HAP-1 (cell line): ENCODE measurements around the gene GMPPB.

ENCODE experiments used
- DNase-seq, 2 experiments: peaks; one replicate each; pipeline ENCODE4 v3.0.0-alpha.2; 2016 to 2020; ENCODE audit warnings: low spot score in 2 of 2
- H3K27me3 ChIP-seq: fragments of 250-450 bp; sonication (Bioruptor Pico); 2 replicates; pipeline ENCODE4 v1.5.1; 2020; ENCODE audit warnings: low read depth, mild to moderate bottlenecking, moderate library complexity
- H3K36me3 ChIP-seq: fragments of 250-450 bp; sonication (Bioruptor Pico); replicated peaks from 2 replicates; pipeline ENCODE4 v1.5.1; 2020; ENCODE audit warnings: mild to moderate bottlenecking
- H3K4me1 ChIP-seq: fragments of 250-450 bp; sonication (Bioruptor Pico); 2 replicates; pipeline ENCODE4 v1.5.1; 2020; ENCODE audit warnings: mild to moderate bottlenecking
- H3K4me3 ChIP-seq: fragments of 250-450 bp; sonication (Bioruptor Pico); 2 replicates; pipeline ENCODE4 v1.5.1; 2020; ENCODE audit warnings: mild to moderate bottlenecking, moderate library complexity
- H3K9me3 ChIP-seq: fragments of 250-450 bp; sonication (Bioruptor Pico); 2 replicates; pipeline ENCODE4 v1.5.1; 2020; ENCODE audit warnings: mild to moderate bottlenecking, moderate library complexity
- in situ Hi-C: fragments of 300-500 bp; cut with MboI; formaldehyde crosslinking; loops from 3 replicates; pipeline ENCODE4 v1.14.3; 2020; ENCODE audit warnings: low sequenced_read_pairs, inconsistent platforms, mixed read lengths

The GMPPB gene

DNA sequence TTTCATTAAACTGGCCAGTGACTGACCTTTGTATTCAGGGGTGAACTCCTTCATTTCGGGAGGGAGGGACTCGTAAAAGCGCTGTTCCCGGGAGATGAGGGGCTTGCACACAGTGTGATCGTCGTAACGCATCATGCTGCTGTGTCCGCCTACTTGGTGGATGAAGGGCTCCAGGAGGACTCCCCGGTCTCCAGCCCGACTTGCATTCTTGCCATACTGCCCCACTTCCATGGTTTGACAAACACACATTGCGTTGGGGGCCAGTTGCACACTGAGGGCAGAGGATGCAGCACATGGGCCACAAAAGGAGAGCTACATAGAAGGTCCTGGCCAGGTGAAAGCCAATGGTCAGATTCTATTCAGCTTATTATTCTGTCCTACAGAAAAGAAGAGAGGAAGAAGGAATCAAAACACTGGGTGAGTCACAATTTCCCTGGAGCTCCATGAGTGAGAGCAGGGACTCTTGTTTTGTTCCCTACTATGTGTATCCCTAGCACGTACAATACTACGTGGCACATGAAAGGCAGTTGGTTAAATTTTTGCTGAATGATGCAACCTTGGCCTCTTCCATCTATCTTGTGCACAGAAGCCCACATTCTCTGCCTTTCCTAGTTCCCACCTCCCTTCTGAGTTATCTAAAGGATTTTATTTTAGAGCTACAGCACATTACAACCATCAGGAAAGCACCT, 24.2 kb upstream of the GMPPB start:
- no peak for DNase-seq
- H3K27me3 ChIP-seq: no peaks in the 10 kb centered on the region
- peaks cover 21% of the 10 kb centered on the region for H3K36me3 ChIP-seq
- no peak overlapping the region for H3K4me3 ChIP-seq
- no peaks in the 10 kb centered on the region for H3K9me3 ChIP-seq
- in situ Hi-C loops: no loop called here
- H3K4me1 ChIP-seq: peaks cover 9% of the 10 kb centered on the region

DNA sequence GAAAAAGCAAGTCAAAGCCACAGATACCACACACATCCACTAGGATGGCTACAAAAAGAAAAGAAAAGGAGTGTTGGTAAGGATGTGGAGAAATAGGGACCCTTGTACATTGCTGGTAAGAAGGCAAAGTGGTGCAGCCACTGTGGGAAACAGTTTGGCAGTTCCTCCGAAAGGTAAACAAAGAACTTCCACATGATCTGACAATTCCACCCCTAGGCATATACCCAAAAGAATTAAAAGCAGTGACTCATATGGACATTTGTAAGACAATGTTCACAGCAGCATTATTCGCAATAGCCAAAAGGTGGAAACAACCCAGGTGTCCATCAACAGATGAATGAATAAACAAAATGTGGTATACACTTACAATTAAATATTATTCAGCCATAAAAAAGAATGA, 22.2 kb upstream of the GMPPB start:
- in situ Hi-C loops: no loop called here
- DNase-seq: peak in 1 of 2 experiments; percentile 52
- H3K36me3 ChIP-seq: peaks cover 21% of the 10 kb centered on the region

DNA sequence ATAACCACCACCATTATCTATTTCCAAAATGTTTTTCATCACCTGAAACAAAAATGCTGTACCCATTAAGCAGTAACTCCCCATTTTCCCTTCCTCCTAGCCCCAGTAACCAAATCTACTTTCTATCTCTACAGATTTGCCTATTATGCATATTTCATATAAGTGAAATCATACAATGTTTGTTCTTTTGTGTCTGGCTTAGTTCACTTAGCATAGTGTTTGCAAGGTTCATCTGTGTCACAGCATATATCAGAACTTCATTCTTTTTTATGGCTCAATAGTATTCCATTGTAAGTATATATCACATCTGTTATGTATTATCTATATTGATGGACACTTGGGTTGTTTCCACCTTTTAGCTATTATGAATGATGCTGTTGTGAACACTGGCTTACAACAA, 16.7 kb upstream of the GMPPB start:
- no peak for DNase-seq
- Histone ChIP-seq H3K4me3 (no peak overlapping the region), H3K4me1 (no peaks in the 10 kb centered on the region), H3K9me3 (no peaks in the 10 kb centered on the region), H3K27me3 (no peaks in the 10 kb centered on the region), H3K36me3 (peaks cover 30% of the 10 kb centered on the region)
- in situ Hi-C loops: no loop called here

More for the DNA sequence above, 22.2 kb upstream of the GMPPB start:
- Histone ChIP-seq H3K9me3 (no peaks in the 10 kb centered on the region), H3K4me3 (no peak overlapping the region), H3K4me1 (peaks cover 5% of the 10 kb centered on the region; the same call in 1 of the 2 replicates), H3K27me3 (no peaks in the 10 kb centered on the region)

DNA sequence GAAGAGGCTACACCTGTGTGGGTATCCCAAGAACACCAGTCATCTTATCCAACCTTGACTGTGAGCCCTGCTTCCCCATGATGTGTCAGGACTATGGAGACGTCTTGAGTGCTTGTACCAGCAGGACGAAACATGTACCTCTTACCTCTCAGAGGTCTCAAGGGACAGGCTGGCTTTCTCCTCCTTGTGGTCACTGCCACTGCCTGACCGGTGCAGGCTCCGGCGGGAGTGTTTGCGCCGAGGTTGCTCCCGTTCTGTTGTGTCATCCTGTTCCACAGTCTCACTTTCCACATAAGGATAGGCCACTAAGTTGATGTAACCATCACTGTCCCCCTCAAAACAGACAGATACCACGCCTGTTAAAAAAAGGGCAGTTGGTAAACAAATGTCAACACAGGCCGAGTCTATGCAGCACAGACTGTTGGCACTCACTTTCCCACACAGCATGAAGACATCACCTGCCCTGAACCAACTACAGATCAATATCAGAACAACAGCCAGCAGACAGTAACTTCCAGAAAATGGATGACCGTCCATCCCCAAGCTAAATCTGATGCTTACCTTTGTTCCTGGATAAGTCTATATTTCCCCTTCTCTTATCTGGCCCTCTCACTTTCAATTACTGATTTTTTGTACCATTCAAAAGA, 14.4 kb upstream of the GMPPB start:
- Histone ChIP-seq H3K27me3 (no peaks in the 10 kb centered on the region), H3K4me1 (no peaks in the 10 kb centered on the region), H3K36me3 (peaks cover 36% of the 10 kb centered on the region), H3K4me3 (no peak overlapping the region), H3K9me3 (no peaks in the 10 kb centered on the region)
- no peak for DNase-seq
- in situ Hi-C loops: no loop called here

DNA sequence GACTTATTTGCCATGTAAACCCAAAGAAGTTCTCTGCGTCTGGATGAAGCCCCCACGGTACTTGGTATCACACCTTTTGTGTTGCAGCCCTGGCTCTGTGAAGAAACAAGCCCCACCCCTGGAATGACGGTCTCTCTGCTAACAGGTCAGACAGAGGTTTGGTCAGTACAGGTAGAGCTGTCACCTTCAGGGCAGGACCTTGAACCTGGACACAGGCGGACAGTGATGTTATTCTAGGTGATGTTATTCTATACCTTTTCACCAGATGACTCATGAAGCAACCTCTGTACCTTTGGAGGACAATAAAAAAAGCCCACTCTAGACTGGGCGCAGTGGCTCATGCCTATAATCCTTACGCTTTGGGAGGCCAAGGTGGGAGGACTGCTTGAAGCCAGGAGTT, 11.0 kb upstream of the GMPPB start:
- in situ Hi-C loops: no loop called here
- Histone ChIP-seq H3K9me3 (no peaks in the 10 kb centered on the region), H3K36me3 (peaks cover 58% of the 10 kb centered on the region), H3K27me3 (no peaks in the 10 kb centered on the region), H3K4me1 (no peaks in the 10 kb centered on the region), H3K4me3 (no peak overlapping the region)
- DNase-seq: no peak

DNA sequence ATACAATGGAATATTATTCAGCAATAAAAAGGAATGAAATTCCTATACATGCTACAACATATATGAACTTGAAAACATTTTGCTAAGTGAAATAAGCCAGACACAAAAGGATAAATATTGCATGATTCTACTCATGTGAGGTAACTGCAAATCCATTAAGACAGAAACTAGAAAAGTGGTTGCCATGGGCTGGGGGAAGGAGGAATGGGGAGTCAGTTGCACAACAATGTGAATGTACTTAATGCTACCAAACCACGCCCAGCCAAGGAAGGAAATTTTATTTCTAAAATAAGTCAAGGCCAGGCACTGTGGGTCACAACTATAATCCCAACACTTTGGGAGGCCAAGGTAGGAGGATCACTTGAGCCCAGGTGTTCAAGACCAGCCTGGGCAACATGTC, 9.8 kb upstream of the GMPPB start:
- H3K4me3 ChIP-seq: no peak overlapping the region
- H3K36me3 ChIP-seq: peaks cover 56% of the 10 kb centered on the region
- H3K4me1 ChIP-seq: no peaks in the 10 kb centered on the region
- DNase-seq: no peak
- in situ Hi-C loops: no loop called here
- H3K9me3 ChIP-seq: no peaks in the 10 kb centered on the region
- H3K27me3 ChIP-seq: no peaks in the 10 kb centered on the region

DNA sequence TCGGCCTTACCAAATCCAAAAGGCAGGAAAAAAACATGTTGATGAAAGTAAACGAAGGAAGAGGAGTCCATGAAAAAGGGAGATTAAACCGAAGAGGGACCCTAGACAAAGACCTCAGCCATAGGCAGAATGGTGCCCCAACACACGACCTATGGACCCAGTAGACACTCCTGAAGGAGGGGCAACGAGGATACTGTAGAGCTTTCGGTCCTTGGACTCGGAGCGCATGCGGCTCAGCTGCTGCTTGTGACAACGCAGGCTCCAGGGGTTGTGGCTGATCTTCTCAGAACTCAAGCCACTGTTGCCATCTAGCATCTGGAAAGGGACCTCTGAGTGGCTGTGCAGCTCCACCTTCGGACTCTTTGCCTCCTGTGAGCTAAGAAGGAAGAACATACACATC, 8.8 kb upstream of the GMPPB start:
- H3K4me3 ChIP-seq: no peak overlapping the region
- in situ Hi-C loops: no loop called here
- H3K36me3 ChIP-seq: peaks cover 55% of the 10 kb centered on the region
- H3K9me3 ChIP-seq: no peaks in the 10 kb centered on the region
- no peaks in the 10 kb centered on the region for H3K27me3 ChIP-seq
- H3K4me1 ChIP-seq: no peaks in the 10 kb centered on the region
- DNase-seq: no peak

DNA sequence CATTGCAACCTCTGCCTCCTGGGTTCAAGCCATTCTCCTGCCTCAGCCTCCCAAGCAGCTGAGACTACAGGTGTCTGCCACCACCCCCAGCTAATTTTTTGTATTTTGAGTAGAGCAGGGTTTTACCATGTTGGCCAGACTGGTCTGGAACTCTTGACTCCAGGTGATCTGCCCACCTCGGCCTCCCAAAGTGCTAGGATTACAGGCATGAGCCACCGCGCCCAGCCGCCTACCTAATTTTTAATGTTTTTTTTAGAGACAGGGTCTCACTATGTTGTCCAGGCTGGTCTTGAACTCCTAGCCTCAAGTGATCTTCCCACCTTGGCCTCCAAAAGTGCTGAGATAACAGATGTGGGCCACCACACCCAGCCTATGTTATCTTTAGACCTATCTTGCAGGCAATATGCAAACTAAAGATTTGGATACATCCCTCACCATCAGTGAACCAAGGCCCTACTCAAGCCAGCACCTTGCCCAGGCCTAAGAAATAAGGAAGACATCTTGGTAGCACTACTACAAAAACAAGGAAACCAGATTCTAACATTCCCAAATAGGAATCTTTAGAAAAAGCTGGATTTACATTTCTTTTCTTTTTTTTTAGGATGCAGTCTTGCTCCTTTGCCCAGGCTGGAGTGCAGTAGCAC, 6.3 kb upstream of the GMPPB start:
- in situ Hi-C loops: no loop called here
- no peak overlapping the region for H3K4me3 ChIP-seq
- peaks cover 48% of the 10 kb centered on the region for H3K36me3 ChIP-seq
- no peaks in the 10 kb centered on the region for H3K27me3 ChIP-seq
- no peaks in the 10 kb centered on the region for H3K4me1 ChIP-seq
- no peaks in the 10 kb centered on the region for H3K9me3 ChIP-seq
- DNase-seq: no peak

DNA sequence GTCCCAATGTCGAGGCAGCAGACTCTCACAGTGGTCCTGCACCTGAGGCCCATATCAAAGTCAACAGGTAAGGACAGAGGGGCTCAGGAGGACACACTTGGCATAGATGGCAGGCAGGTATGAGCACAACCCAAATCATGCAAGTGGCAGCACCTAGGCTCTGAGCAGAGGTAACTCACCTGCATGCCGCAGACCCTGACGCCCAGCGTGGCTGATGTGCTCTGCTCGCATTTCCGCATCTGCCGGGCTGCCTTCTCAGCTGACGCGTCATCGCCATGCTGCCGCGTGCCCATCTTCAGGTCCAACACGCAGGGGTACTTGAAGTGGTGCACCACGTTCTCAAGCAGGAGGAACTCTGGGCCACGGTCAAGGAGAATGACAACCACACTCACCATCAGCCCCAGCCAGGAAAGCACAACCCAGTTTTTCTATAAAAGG, 4.2 kb upstream of the GMPPB start:
- in situ Hi-C loops: no loop called here
- no peak for DNase-seq
- no peak overlapping the region for H3K4me3 ChIP-seq
- peaks cover 42% of the 10 kb centered on the region for H3K36me3 ChIP-seq
- no peaks in the 10 kb centered on the region for H3K9me3 ChIP-seq
- peaks cover 8% of the 10 kb centered on the region for H3K4me1 ChIP-seq
- no peaks in the 10 kb centered on the region for H3K27me3 ChIP-seq

DNA sequence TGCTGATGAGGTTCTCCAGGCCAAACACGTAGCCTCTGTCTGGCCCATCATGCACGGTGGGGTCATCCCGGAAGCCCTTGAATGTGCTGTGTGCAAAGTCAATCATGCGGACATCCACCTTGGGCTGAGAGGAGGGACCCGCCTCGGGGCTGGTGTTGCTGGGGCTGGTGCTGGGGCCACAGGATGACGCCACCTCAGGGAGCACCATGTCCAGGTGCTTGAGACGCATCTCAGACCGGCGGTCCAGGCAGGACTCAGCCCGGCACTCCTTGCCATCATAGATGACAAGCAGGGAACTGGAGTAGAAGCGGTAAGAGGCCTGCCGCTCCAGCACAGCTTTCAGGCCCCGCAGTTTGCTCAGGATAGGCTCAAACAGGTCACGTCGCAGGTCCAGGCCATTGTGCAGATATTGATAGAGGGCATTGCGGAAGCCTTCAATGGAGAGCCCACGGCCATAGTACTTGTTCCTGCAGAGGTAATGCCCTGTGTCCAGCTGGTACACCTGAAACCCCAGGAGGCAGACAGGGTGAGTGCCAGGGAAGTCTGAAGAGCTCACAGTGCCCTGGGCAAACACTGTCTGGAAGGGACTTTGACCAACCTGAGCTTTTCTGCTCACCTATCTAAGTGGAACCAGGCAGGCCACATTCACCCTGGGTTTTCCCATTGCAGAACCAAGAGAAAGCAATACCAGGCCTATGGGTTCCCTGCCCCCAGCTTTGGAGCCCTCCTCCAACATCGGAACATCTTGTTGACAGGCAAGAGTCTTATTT, 3.6 kb upstream of the GMPPB start:
- no peaks in the 10 kb centered on the region for H3K27me3 ChIP-seq
- peaks cover 43% of the 10 kb centered on the region for H3K36me3 ChIP-seq
- H3K4me3 ChIP-seq: no peak overlapping the region
- in situ Hi-C loops: no loop called here
- DNase-seq: no peak
- H3K4me1 ChIP-seq: peaks cover 9% of the 10 kb centered on the region
- H3K9me3 ChIP-seq: no peaks in the 10 kb centered on the region

DNA sequence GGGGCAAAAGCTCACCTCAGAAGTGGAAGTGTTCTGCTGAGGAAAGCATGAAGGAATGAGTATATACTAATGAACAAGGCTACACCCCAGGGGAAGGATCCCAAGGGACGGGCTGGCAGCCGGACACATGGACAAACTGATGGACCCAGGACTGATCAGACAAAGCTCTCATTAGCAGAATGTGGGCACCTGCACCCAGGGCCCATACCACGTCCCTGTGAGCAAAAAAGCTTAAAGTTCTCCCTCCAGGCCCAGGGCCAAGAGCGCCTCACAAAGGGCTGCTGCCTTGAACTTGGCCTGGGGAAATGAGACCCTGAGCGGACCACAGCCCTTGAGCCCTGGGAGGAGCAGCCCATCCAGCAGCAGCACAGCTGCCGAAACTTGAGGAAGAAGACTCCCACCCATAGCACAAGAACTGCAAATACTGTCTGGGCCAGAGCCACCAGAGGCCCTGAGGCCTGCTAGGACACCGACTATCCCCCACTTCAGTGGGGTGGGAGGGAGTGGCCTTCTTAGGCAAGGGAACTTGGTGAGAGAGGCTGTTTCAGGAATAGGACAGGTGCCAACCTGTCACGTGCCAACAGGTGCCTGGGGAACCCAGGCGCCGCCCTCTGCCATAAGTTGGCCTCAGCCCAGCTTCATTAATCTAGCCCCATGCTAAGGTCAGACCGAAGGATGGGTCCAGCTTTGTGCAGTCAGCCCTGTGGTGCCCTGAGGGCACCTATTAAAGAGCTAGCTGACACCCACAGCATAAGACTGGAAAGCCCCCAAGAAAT, 2.3 kb upstream of the GMPPB start:
- in situ Hi-C loops: no loop called here
- Histone ChIP-seq H3K27me3 (no peaks in the 10 kb centered on the region), H3K4me3 (no peak overlapping the region), H3K9me3 (no peaks in the 10 kb centered on the region), H3K36me3 (peaks cover 50% of the 10 kb centered on the region), H3K4me1 (peaks cover 9% of the 10 kb centered on the region)
- no peak for DNase-seq

DNA sequence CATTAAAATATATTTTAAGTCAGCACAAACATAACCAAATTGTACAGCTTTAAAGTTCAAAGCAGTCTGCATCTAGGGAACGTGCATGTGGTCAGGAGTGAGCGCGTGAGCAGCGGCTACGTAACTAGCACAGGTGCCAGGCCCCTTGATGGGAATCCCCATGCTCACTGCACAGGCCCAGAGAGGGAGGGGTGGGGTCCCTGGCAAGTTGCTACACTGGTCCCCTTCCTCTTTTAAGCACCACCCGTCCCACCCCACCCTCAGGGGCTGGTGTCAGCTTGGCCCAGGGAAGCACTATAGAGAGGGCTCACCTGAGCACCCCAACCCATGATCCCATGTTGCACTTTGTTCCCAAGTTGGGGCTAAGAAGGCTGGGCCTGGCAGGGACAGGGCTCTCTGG, 835 bp upstream of the GMPPB start:
- in situ Hi-C loops: no loop called here

DNA sequence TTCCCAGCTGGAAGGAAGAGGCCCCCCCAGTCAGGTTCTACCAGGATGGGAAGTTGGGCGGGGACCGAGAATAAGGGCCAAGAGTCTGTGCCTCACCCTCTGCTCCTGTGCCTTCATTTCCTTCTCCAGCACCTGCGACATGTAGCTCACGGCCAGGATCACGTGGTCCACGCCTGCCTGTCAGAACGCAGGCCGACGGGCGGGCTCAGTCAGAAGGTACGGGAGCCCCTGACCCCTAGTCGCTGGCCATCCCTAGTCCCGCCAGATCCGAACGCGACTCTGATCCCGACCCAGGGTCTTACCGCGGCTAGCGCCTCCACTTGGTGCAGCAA, 489 bp downstream of the GMPPB start:
- DNase-seq: peak; percentile 42 to 70
- H3K4me1 ChIP-seq: peaks cover 11% of the 10 kb centered on the region
- H3K27me3 ChIP-seq: no peaks in the 10 kb centered on the region
- peaks cover 50% of the 10 kb centered on the region for H3K36me3 ChIP-seq
- in situ Hi-C loops: no loop called here
- peak overlapping the region; percentile 97 for H3K4me3 ChIP-seq
- H3K9me3 ChIP-seq: 0 out of 2 replicates have a peak, but pooled peaks cover 3% of the 10 kb centered on the region

More for the DNA sequence above, 835 bp upstream of the GMPPB start:
- no peaks in the 10 kb centered on the region for H3K27me3 ChIP-seq
- no peak for DNase-seq
- peaks cover 11% of the 10 kb centered on the region for H3K4me1 ChIP-seq
- H3K9me3 ChIP-seq: 0 out of 2 replicates have a peak, but pooled peaks cover 3% of the 10 kb centered on the region
- H3K4me3 ChIP-seq: peak overlapping the region; percentile 97
- peaks cover 43% of the 10 kb centered on the region for H3K36me3 ChIP-seq
